Osteocyte (in vitro differentiated cells): ENCODE measurements around the gene SYTL1. TPM values are rescaled to one million over a fixed set of nuclear protein-coding genes. Genes with fewer than 3 reads are reported as not detected.

ENCODE experiments used
- DNase-seq: peaks from one replicate; pipeline ENCODE4 v3.0.0; 2021; ENCODE audit warnings: mixed read lengths; ENCODE audit not compliant: unreplicated experiment; ENCODE audit errors: extremely low spot score
- H3K27ac Mint-ChIP-seq: one replicate; pipeline ENCODE4 v1.8.0; 2021; ENCODE audit warnings: mild to moderate bottlenecking, mixed read lengths; ENCODE audit not compliant: unreplicated experiment
- H3K27me3 Mint-ChIP-seq: one replicate; pipeline ENCODE4 v1.8.0; 2021; ENCODE audit warnings: mixed read lengths; ENCODE audit not compliant: unreplicated experiment
- H3K36me3 Mint-ChIP-seq: one replicate; pipeline ENCODE4 v1.8.0; 2021; ENCODE audit warnings: mixed read lengths; ENCODE audit not compliant: unreplicated experiment
- H3K4me1 Mint-ChIP-seq: one replicate; pipeline ENCODE4 v1.8.0; 2021; ENCODE audit warnings: mixed read lengths; ENCODE audit not compliant: unreplicated experiment
- H3K4me3 Mint-ChIP-seq: one replicate; pipeline ENCODE4 v1.8.0; 2021; ENCODE audit warnings: mild to moderate bottlenecking, moderate library complexity, mixed read lengths; ENCODE audit not compliant: unreplicated experiment
- H3K9me3 Mint-ChIP-seq: one replicate; pipeline ENCODE4 v1.8.0; 2021; ENCODE audit warnings: mixed read lengths; ENCODE audit not compliant: unreplicated experiment
- total RNA-seq: library from RNA; stranded (reverse); gene quantifications from 2 replicates; pipeline ENCODE4 v1.2.1, GENCODE V29; 2021
- TF ChIP-seq, protein P1 (sequence below): fragments of 200-600 bp; sonication (generic); IDR thresholded peaks from 2 replicates; pipeline ENCODE4 v1.5.0; 2021; ENCODE audit warnings: antibody characterized with exemption, mild to moderate bottlenecking, moderate library complexity

Gene SYTL1
- total RNA-seq, 1 donor from 2014 or later: 0.46 TPM

DNA sequence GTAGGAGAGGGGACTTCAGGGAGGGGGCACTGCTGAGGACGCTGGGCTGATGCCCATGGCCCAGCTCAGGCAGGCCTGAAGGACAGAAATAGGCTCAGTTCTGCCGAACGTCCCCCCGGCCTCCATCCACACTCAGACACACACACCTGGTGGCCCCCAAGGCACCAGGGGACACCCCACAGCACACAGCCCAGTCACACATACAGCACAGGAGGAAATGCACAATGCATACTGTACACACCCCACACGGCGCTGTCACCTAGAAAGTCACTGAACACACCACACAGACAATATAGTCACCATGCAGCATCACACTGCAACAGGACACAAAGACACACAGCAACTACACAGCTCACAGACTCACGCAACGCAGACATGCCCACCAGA is 562 bp downstream of the SYTL1 start:
- DNase-seq: no peak
- Mint-ChIP-seq H3K36me3 (peaks cover 2% of the 10 kb centered on the region), H3K27ac (no peak overlapping the region), H3K9me3 (no peaks in the 10 kb centered on the region), H3K4me3 (no peak overlapping the region), H3K27me3 (no peaks in the 10 kb centered on the region), H3K4me1 (peaks cover 35% of the 10 kb centered on the region)
- TF ChIP-seq, protein P1, sequence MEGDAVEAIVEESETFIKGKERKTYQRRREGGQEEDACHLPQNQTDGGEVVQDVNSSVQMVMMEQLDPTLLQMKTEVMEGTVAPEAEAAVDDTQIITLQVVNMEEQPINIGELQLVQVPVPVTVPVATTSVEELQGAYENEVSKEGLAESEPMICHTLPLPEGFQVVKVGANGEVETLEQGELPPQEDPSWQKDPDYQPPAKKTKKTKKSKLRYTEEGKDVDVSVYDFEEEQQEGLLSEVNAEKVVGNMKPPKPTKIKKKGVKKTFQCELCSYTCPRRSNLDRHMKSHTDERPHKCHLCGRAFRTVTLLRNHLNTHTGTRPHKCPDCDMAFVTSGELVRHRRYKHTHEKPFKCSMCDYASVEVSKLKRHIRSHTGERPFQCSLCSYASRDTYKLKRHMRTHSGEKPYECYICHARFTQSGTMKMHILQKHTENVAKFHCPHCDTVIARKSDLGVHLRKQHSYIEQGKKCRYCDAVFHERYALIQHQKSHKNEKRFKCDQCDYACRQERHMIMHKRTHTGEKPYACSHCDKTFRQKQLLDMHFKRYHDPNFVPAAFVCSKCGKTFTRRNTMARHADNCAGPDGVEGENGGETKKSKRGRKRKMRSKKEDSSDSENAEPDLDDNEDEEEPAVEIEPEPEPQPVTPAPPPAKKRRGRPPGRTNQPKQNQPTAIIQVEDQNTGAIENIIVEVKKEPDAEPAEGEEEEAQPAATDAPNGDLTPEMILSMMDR: no peak

DNA sequence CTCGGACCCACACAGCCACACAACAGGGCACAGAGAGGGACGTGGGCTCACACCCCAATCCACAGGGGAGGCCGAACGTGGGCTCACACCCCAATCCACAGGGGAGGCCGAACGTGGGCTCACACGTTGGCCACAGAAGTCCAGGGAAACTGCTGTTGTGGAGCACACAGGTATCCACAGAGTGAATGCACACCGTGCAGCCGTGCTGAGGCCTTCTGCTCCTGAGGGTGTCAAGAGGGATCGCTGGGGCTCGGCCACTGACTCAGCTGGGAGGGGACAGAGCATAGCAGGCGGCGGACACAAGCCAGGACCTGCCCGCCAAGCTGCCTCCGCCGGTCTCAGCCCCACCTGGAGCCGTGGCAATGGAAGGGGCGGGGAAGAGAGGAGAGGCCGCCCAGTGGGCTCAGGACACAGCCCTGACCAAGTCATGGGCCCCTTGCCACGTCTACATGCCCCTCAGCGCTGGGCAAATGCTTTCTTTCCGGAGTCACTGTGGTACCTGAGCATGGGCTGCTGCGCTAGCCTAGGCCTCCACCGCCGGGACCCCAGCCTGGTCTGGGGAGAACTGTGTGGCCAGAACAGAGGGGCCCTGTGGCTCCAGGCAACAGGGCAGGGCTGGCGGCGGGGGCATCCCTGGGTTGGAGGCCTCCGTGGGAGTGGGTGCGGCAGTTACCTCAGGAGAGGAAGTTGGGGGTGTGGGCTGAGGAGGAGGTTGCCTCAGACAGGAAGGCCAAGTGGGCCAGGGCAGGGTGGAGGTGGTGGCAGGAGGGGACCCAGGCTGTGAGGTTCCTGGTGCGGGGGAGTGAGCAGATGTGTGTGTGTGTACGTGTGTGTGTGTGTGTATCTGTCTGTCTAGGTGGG is 1.2 kb downstream of the SYTL1 start:
- Mint-ChIP-seq H3K4me3 (no peak overlapping the region), H3K4me1 (peaks cover 37% of the 10 kb centered on the region), H3K27me3 (no peaks in the 10 kb centered on the region), H3K36me3 (peaks cover 2% of the 10 kb centered on the region), H3K27ac (no peak overlapping the region), H3K9me3 (no peaks in the 10 kb centered on the region)
- TF ChIP-seq, protein P1: no peak
- DNase-seq: no peak

DNA sequence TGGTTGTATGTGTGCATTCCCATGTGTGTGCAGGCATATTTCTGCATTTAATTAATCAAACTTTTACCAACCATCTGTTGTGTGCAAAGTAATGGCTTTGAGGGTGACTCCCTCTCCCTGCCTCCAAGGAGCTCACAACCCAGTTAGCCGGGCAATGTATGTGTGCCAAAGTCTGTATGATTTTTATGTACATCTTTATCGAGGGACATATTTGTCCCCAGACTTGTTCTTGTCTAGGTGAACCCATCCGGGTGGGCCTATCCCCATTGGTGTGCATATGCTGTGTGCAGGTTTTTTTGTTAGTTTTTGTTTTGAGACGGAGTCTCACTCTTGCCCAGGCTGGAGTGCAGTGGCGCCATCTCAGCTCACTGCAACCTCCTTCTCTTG is 1.8 kb downstream of the SYTL1 start:
- Mint-ChIP-seq H3K4me1 (peaks cover 37% of the 10 kb centered on the region), H3K9me3 (no peaks in the 10 kb centered on the region), H3K36me3 (no peaks in the 10 kb centered on the region), H3K27ac (no peak overlapping the region), H3K4me3 (no peak overlapping the region), H3K27me3 (no peaks in the 10 kb centered on the region)
- TF ChIP-seq, protein P1: no peak
- DNase-seq: no peak

DNA sequence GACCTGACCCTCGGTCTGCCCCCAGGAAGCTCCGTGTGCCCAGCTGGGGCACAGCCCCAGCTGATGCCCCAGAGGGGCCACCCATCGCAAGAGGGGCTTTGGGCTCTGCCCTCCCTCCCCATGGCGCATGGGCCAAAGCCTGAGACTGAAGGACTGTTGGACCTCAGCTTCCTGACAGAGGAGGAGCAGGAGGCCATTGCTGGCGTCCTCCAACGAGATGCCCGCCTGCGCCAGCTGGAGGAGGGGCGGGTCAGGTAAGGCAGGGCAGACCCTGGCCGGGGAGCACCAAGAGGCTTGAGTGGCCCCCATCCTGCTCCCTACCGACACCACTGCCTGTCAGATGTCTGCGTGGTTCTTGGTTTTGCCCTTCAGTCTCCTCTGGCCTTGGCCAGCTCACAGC is 3.5 kb downstream of the SYTL1 start:
- H3K27me3 Mint-ChIP-seq: no peaks in the 10 kb centered on the region
- H3K36me3 Mint-ChIP-seq: no peaks in the 10 kb centered on the region
- no peaks in the 10 kb centered on the region for H3K9me3 Mint-ChIP-seq
- no peak overlapping the region for H3K27ac Mint-ChIP-seq
- H3K4me1 Mint-ChIP-seq: peaks cover 27% of the 10 kb centered on the region
- TF ChIP-seq, protein P1: no peak
- no peak for DNase-seq
- no peak overlapping the region for H3K4me3 Mint-ChIP-seq

DNA sequence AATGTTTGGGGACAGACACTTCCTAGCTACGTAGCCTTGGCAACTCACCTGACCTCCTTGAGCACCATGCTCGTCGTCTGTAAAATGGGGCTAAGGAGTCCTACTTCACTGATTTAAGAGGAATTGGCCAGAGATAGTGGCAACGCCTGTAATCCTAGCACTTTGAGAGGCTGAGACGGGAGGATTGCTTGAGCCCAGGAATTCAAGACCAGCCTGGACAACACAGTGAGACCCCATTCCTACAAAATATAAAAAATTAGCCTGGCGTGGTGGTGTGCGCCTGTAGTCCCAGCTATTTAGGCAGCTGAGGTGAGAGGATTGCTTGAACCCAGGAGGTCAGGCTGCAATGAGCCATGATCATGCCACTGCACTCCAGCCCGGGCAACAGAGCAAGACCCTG is 4.5 kb downstream of the SYTL1 start:
- no peak for DNase-seq
- Mint-ChIP-seq H3K4me3 (no peak overlapping the region), H3K36me3 (no peaks in the 10 kb centered on the region), H3K27me3 (no peaks in the 10 kb centered on the region), H3K4me1 (peaks cover 25% of the 10 kb centered on the region), H3K27ac (no peak overlapping the region), H3K9me3 (no peaks in the 10 kb centered on the region)
- TF ChIP-seq, protein P1: no peak
